Loucy (cell line): ENCODE results near the gene IFI6.

Source experiments
- H2AFZ ChIP-seq: fragments of 200-600 bp; sonication (generic); 2 replicates; pipeline ENCODE4 v1.6.0; 2016; ENCODE audit warnings: antibody characterized with exemption, mild to moderate bottlenecking, low read length, moderate library complexity
- H3F3A ChIP-seq: fragments of 200-600 bp; 2 replicates; pipeline ENCODE4 v1.6.0; 2016; ENCODE audit warnings: antibody characterized with exemption, low read depth, mild to moderate bottlenecking
- H3K27me3 ChIP-seq: fragments of 200-600 bp; sonication (generic); 2 replicates; pipeline ENCODE4 v1.6.1; 2014; ENCODE audit warnings: low read length, mild to moderate bottlenecking; ENCODE audit not compliant: insufficient read depth, poor library complexity, severe bottlenecking
- H3K36me3 ChIP-seq: fragments of 200-600 bp; sonication (generic); 2 replicates; pipeline ENCODE4 v1.6.1; 2016; ENCODE audit warnings: low read length; ENCODE audit not compliant: insufficient read depth
- H3K4me1 ChIP-seq: fragments of 200-600 bp; sonication (generic); 2 replicates; pipeline ENCODE4 v1.5.1; 2014; ENCODE audit warnings: low read length, mild to moderate bottlenecking; ENCODE audit not compliant: insufficient read depth, poor library complexity, severe bottlenecking
- H3K4me2 ChIP-seq: fragments of 200-600 bp; sonication (generic); 2 replicates; pipeline ENCODE4 v1.6.0; 2014; ENCODE audit warnings: antibody characterized with exemption, low read length, low read depth, mild to moderate bottlenecking; ENCODE audit not compliant: poor library complexity, severe bottlenecking
- H3K4me3 ChIP-seq: fragments of 200-600 bp; sonication (generic); 2 replicates; pipeline ENCODE4 v1.5.1; 2014; ENCODE audit warnings: low read length, mild to moderate bottlenecking, mixed read lengths; ENCODE audit not compliant: poor library complexity, severe bottlenecking
- H3K79me2 ChIP-seq: fragments of 200-600 bp; sonication (generic); 2 replicates; pipeline ENCODE4 v1.6.1; 2014; ENCODE audit warnings: low read length; ENCODE audit not compliant: insufficient read depth
- H3K9ac ChIP-seq: fragments of 200-600 bp; sonication (generic); 2 replicates; pipeline ENCODE4 v1.6.0; 2014; ENCODE audit warnings: mild to moderate bottlenecking, low read depth, low read length, moderate library complexity; ENCODE audit not compliant: poor library complexity, severe bottlenecking
- H3K9me2 ChIP-seq: fragments of 200-600 bp; sonication (generic); replicated peaks from 2 replicates; pipeline ENCODE4 v1.6.1; 2016; ENCODE audit warnings: low read depth, low read length, mixed read lengths
- H3K9me3 ChIP-seq: fragments of 200-600 bp; sonication (generic); 2 replicates; pipeline ENCODE4 v1.6.1; 2014; ENCODE audit warnings: mild to moderate bottlenecking, antibody characterized with exemption, low read length, low read depth; ENCODE audit not compliant: insufficient read depth
- H4K20me1 ChIP-seq: fragments of 200-600 bp; sonication (generic); 2 replicates; pipeline ENCODE4 v1.6.0; 2014; ENCODE audit warnings: antibody characterized with exemption, low read length, mild to moderate bottlenecking; ENCODE audit not compliant: insufficient read depth, poor library complexity, severe bottlenecking
- EZH2phosphoT487 ChIP-seq: fragments of 200-600 bp; IDR thresholded peaks from 2 replicates; pipeline ENCODE4 v1.6.1; 2018; ENCODE audit warnings: antibody characterized with exemption, mild to moderate bottlenecking, moderate library complexity, borderline replicate concordance
- TF ChIP-seq, protein P1 (sequence below): fragments of 200-600 bp; sonication (generic); conservative IDR thresholded peaks from 2 replicates; pipeline ENCODE4 v1.5.1; 2014; ENCODE audit warnings: mild to moderate bottlenecking, antibody characterized with exemption, low read length

The IFI6 gene

GRCh38 chr1:27689423-27690173 lies 17.6 kb upstream of the IFI6 start:
- no peaks in the 10 kb centered on the region for H3K4me1 ChIP-seq
- no peaks in the 10 kb centered on the region for H4K20me1 ChIP-seq
- H3K4me2 ChIP-seq = no peak overlapping the region
- H3K9me2 ChIP-seq = no peaks in the 10 kb centered on the region
- TF ChIP-seq EZH2phosphoT487 = no peak
- TF ChIP-seq, protein P1, sequence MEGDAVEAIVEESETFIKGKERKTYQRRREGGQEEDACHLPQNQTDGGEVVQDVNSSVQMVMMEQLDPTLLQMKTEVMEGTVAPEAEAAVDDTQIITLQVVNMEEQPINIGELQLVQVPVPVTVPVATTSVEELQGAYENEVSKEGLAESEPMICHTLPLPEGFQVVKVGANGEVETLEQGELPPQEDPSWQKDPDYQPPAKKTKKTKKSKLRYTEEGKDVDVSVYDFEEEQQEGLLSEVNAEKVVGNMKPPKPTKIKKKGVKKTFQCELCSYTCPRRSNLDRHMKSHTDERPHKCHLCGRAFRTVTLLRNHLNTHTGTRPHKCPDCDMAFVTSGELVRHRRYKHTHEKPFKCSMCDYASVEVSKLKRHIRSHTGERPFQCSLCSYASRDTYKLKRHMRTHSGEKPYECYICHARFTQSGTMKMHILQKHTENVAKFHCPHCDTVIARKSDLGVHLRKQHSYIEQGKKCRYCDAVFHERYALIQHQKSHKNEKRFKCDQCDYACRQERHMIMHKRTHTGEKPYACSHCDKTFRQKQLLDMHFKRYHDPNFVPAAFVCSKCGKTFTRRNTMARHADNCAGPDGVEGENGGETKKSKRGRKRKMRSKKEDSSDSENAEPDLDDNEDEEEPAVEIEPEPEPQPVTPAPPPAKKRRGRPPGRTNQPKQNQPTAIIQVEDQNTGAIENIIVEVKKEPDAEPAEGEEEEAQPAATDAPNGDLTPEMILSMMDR = no peak
- no peak overlapping the region for H3K9ac ChIP-seq
- H3K36me3 ChIP-seq = no peaks in the 10 kb centered on the region
- no peak overlapping the region for H2AFZ ChIP-seq
- H3K4me3 ChIP-seq = no peak overlapping the region
- H3F3A ChIP-seq = no peaks in the 10 kb centered on the region
- no peaks in the 10 kb centered on the region for H3K79me2 ChIP-seq
- no peaks in the 10 kb centered on the region for H3K27me3 ChIP-seq
- H3K9me3 ChIP-seq = no peaks in the 10 kb centered on the region

DNA sequence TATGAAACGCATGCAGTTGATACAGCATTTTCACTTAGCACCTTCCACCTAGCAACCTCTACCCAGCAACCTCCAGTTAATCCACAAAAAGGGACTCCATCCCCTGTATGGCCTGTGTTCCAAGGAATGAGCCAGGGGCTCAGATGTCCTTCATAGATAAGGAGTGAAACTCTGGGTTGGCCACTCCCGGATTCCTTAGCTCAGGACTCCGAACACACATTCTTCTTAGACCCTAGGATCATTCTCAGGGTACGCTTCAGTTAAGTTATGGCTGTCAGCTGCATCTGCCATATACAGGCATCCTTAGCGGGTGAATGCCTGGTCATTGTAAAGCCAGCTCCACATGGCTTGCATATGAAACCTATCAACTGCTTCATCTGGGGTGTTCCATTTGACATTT lies 15.9 kb upstream of the IFI6 start:
- no peaks in the 10 kb centered on the region for H3K36me3 ChIP-seq
- H3K4me1 ChIP-seq = no peaks in the 10 kb centered on the region
- H3K4me2 ChIP-seq = no peak overlapping the region
- TF ChIP-seq EZH2phosphoT487 = no peak
- TF ChIP-seq, protein P1 = no peak
- H3K9ac ChIP-seq = no peak overlapping the region
- H3F3A ChIP-seq = no peaks in the 10 kb centered on the region
- H3K9me3 ChIP-seq = no peaks in the 10 kb centered on the region
- H3K79me2 ChIP-seq = no peaks in the 10 kb centered on the region
- no peaks in the 10 kb centered on the region for H4K20me1 ChIP-seq
- no peaks in the 10 kb centered on the region for H3K9me2 ChIP-seq
- no peaks in the 10 kb centered on the region for H3K27me3 ChIP-seq
- H2AFZ ChIP-seq = no peak overlapping the region
- no peak overlapping the region for H3K4me3 ChIP-seq

GRCh38 chr1:27686223-27686990 lies 14.4 kb upstream of the IFI6 start:
- H2AFZ ChIP-seq = no peak overlapping the region
- no peaks in the 10 kb centered on the region for H3K36me3 ChIP-seq
- no peaks in the 10 kb centered on the region for H3K79me2 ChIP-seq
- no peak overlapping the region for H3K4me3 ChIP-seq
- no peaks in the 10 kb centered on the region for H3K4me1 ChIP-seq
- no peaks in the 10 kb centered on the region for H3K9me2 ChIP-seq
- H3K4me2 ChIP-seq = no peak overlapping the region
- H3F3A ChIP-seq = no peaks in the 10 kb centered on the region
- H3K9ac ChIP-seq = no peak overlapping the region
- TF ChIP-seq, protein P1 = no peak
- no peak for TF ChIP-seq EZH2phosphoT487
- H3K9me3 ChIP-seq = peaks cover 4% of the 10 kb centered on the region; the same call in 1 of the 2 replicates
- H3K27me3 ChIP-seq = no peaks in the 10 kb centered on the region
- H4K20me1 ChIP-seq = no peaks in the 10 kb centered on the region
